Measurements from ENCODE around the gene PLP1. TPM values are rescaled to one million over a fixed set of nuclear protein-coding genes. Genes with fewer than 3 reads are reported as not detected.
"Not testable (repeated sequence)": the region's sequence is repeated elsewhere in the genome, so short reads cannot be mapped to it uniquely, and the experiment has no call there.

Gene PLP1
- total RNA-seq, 1 donor from 2014 or later, result not detected

- no peak for DNase-seq (ENCODE audit: low read depth in 2 of 2)
Observed at GRCh38 chrX:103780336-103781061, 3.9 kb downstream of the PLP1 start.

DNA sequence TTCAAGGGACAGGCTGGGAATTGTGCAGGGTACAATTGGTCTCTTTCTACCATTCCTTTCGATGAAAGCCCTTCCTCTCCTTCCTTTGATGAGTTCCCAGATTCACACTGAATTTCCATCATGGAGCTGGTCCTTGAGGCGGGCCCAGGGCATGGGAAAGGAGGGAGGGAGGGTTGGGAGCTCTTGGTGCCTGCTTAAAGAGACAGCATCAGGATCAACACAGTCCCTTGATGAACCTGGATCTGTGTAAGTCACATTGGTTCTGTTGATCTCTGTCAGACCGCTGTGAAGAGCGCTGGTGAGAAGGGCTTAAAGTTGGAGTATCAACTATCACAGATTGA, 4.4 kb downstream of the PLP1 start:
- DNase-seq (ENCODE audit: low read depth in 2 of 2), result no peak

DNA sequence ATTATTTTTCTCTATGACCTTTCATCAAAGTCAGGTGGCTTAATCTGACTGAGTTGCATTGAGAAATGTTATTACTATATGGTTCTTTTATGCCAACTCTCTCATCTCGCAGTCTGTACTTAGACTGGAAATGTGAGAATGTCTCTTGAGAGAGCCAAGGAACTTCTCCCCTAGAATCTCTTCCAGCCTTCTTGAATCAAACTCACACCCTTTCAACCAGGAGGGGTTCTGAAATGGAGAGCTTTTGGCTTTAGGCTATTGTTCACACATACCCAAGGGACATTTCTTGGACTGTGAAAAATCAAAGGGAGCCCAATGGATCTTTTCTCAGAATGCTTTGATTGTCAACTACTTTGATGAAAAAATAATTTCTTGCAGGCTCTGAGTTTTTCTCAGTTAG, 5.1 kb downstream of the PLP1 start:
- no peak for DNase-seq (ENCODE audit: low read depth in 2 of 2)

- DNase-seq (ENCODE audit: low read depth in 2 of 2), result no peak
Observed at GRCh38 chrX:103782640-103783039, 6.0 kb downstream of the PLP1 start.

DNA sequence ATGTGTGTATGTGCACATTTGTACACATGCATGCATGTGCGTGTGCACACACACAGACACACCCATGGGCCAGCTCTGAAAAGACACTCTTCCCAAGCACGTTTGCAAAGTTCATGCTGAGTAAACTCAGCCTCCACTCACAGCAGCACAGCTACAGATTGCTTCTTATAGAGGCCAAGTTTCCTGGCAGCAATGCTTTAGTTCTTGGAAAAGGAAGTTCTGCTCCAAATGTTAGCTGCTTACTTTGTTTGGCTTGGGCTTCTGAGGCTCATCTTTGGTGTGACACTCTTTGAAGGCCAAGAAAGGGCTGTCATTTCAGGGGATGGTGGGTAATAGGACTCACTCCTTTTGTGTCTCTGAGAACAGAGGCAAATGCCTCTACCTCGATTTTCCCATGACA, 6.6 kb downstream of the PLP1 start:
- no peak for DNase-seq (ENCODE audit: low read depth in 2 of 2)

DNA sequence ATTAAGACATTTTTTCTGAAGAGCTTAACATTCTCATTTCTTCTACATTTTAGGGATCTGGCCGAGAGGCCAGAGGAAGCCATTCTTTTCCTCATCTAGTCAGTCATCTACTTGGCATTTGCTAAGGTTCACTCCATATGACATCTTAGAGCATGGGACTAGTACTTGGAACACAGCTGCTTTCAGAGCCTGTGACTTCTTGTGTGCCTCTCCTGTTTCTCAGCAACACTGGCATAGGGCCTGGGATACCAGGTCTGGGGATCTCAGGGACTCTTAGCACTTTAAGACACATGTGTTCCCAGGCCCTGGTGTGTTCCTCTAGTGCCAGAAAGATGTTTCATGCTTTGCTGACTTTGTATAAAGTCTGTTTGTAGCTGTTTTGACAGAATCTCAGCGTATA, 7.3 kb downstream of the PLP1 start:
- no peak for DNase-seq (ENCODE audit: low read depth in 2 of 2)

GRCh38 chrX:103789004-103789403, 12.4 kb downstream of the PLP1 start:
- no peak for DNase-seq (ENCODE audit: low read depth in 2 of 2)

DNA sequence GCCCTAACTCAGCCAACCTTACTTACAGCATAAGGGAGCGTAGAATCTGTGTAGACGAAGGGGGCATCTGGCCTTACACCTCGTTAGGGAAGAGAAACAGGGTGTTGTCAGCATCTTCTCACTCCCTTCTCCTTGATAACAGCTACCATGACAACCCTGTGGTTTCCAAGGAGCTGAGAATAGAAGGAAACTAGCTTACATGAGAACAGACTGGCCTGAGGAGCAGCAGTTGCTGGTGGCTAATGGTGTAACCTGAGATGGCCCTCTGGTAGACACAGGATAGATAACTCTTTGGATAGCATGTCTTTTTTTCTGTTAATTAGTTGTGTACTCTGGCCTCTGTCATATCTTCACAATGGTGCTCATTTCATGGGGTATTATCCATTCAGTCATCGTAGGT, 14.6 kb downstream of the PLP1 start:
- DNase-seq (ENCODE audit: low read depth in 2 of 2), result no peak

- DNase-seq (ENCODE audit: low read depth in 2 of 2), result peak in 1 of 2 donors; percentile 56
Observed at GRCh38 chrX:103791826-103792485, 15.3 kb downstream of the PLP1 start.

DNA sequence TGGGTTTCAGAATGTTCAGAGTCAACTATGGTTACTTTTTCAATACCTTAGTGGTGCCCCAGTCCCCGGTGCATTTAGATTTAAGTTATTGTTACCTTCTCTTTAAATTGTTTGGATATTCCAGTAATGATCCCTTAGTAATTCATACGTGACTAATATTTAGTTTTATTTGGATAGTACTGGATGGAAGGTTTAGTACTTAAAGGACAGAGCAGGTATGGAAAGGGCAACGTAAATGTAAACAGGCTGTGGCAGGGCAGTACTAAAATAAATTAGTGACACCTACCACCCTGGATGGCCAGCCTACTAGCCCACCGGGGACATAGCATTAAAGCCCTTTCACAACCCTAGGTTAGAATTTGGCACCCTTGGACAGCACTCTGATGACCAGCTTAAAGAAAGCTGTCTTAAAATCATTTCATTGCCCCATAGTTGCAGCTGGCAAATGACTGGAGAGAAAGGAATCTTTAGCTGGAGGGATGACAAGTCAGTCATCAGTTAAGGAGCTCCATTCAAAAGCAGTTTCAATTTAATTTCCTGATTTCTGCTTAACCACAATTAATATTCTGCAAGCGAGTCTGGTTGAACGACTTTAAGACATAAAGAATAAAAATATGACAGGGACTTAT, 16.4 kb downstream of the PLP1 start:
- no peak for DNase-seq (ENCODE audit: low read depth in 2 of 2)

DNA sequence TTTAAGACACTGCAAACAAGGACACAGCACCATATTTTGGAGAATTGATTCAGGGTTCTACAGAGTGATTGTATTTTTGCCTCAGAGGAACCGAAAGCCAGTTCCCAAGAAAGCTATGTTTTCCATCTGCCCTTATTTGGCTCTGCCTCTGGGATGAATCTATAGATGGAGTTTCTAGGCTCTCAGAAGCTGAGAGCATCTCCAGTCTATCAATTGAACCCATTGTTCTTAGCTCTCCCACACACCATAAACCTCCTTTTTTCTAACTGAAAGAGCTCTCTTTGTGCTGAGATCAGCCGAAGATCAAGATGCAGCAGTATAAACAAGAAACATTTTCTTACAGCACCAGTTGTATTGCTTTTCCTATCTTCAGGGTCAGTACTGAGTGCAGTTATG, 16.9 kb downstream of the PLP1 start:
- no peak for DNase-seq (ENCODE audit: low read depth in 2 of 2)

GRCh38 chrX:103794119-103794518, 17.5 kb downstream of the PLP1 start:
- DNase-seq (ENCODE audit: low read depth in 2 of 2), result no peak

DNA sequence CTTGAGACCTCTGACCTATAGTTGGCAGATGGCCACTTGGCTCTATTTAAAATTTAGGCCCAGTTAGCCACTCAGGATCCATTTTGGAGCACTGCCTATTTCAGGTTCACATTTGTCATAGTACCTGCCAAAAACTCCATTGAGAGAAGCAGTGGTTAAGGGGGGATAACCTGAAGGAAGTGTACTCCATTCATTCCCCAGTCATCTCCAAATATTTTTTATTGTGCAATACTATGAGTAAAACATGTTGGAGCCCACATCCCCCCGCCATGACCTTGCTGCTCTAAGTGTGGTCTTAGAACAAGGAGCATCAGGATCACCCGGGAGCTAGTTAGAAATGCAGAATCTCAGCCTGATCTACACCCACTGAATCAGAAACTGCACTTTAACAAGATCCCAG, 21.1 kb downstream of the PLP1 start:
- no peak for DNase-seq (ENCODE audit: low read depth in 2 of 2)

DNA sequence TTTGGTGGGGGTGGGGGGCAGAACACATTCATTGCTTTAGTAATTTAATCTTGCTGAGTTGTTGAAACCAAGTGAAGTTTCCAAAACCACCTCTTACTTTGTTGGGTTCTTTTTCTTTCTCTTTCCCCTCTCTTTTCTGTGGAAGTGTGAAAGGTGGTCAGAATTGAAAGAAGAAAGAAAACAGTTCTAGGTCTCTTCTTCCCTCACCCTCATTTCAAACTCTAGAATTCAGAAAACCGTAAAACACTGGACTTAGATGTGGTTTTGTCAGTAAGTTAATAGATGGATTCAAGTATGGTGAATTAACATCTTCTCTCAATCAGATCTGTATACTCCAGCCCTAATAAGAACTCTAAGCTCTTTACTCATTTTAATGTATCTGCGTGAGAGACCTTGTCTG, 23.7 kb downstream of the PLP1 start:
- DNase-seq (ENCODE audit: low read depth in 2 of 2), result no peak

GRCh38 chrX:103805860-103806259, 29.2 kb downstream of the PLP1 start:
- no peak for DNase-seq (ENCODE audit: low read depth in 2 of 2)

GRCh38 chrX:103806862-103807474, 30.3 kb downstream of the PLP1 start:
- DNase-seq (ENCODE audit: low read depth in 2 of 2), result no peak

- no peak for DNase-seq (ENCODE audit: low read depth in 2 of 2)
Observed at GRCh38 chrX:103811858-103812257, 35.2 kb downstream of the PLP1 start.

DNA sequence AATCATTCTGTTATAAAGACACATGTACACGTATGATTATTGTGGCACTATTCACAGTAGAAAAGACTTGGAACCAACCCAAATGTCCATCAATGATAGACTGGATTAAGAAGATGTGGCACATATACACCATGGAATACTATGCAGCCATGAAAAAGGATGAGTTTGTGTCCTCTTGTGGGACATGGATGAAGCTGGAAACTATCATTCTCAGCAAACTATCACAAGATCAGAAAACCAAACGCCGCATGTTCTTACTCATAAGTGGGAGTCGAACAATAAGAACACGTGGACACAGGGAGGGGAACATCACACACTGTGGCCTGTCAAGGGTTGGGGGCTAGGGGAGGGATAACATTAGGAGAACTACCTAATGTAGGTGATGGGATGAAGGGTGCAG, 40.5 kb downstream of the PLP1 start:
- DNase-seq (ENCODE audit: low read depth in 2 of 2), result not testable (repeated sequence)

DNA sequence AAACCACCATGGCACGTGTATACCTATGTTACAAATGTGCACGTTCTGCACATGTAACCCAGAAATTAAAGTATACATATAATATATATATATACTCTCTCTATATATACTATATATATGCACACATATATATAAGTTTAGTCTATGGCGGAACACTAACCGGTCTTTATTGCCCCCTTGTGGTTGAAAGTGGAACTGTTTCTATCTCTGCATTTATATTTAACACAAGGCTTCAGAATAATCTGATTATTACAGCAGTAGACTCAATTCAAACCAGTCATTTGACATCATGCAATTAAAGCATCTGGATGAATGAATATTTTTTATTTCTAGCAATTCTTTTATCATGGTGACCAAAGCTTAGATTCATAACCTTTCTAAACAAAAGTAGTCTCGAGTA, 40.9 kb downstream of the PLP1 start:
- DNase-seq (ENCODE audit: low read depth in 2 of 2), result peak; percentile 43 to 64

GRCh38 chrX:103818842-103819619, 42.4 kb downstream of the PLP1 start:
- no peak for DNase-seq (ENCODE audit: low read depth in 2 of 2)

- DNase-seq (ENCODE audit: low read depth in 2 of 2), result not testable (repeated sequence)
Observed at GRCh38 chrX:103820802-103821201, 44.2 kb downstream of the PLP1 start.

DNA sequence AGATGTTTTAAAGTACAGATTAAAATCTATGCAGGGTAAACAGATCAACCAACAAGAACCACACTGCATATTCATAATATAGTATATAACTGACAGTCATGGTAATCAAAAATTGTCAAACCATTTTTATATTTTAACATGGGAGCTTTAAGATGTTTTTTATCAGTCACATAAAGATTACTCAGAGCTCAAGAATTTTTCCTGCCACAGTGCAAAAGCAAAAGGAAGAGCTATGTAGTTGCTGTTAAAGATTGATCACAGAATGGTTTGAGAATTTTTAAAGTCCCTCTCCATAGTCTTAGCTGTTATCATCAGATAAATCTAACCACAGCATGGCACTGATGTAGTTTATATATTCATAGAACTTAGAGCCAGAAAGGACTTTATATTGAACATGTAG, 47.0 kb downstream of the PLP1 start:
- DNase-seq (ENCODE audit: low read depth in 2 of 2), result no peak
